ENCODE results near the gene CNDP1. TPM values are rescaled to one million over a fixed set of nuclear protein-coding genes. Genes with fewer than 3 reads are reported as not detected.

The CNDP1 gene
- total and polyA plus RNA-seq, 4 donors: 0.09 to 21.1 (median 5.8) TPM

GRCh38 chr18:74505776-74506175, 28.5 kb upstream of the CNDP1 start:
- no peak overlapping the region for H3K9ac ChIP-seq (ENCODE audit: low read depth in 1 of 2, low read length in 2 of 2)
- DNase-seq (ENCODE audit: low spot score): no peak
- TF ChIP-seq NR2F2 (IDR thresholded peaks at IDR 0.05) (no peak), RXRA (IDR thresholded peaks at IDR 0.05) (no peak), HNF4A (conservative IDR thresholded peaks at IDR 0.05) (no peak), JUND (IDR thresholded peaks at IDR 0.05) (no peak), FOXA1 (IDR thresholded peaks at IDR 0.05) (no peak), REST (IDR thresholded peaks at IDR 0.05) (no peak), FOXA2 (IDR thresholded peaks at IDR 0.05) (no peak)
- TF ChIP-seq, protein P1, sequence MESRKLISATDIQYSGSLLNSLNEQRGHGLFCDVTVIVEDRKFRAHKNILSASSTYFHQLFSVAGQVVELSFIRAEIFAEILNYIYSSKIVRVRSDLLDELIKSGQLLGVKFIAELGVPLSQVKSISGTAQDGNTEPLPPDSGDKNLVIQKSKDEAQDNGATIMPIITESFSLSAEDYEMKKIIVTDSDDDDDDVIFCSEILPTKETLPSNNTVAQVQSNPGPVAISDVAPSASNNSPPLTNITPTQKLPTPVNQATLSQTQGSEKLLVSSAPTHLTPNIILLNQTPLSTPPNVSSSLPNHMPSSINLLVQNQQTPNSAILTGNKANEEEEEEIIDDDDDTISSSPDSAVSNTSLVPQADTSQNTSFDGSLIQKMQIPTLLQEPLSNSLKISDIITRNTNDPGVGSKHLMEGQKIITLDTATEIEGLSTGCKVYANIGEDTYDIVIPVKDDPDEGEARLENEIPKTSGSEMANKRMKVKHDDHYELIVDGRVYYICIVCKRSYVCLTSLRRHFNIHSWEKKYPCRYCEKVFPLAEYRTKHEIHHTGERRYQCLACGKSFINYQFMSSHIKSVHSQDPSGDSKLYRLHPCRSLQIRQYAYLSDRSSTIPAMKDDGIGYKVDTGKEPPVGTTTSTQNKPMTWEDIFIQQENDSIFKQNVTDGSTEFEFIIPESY (IDR thresholded peaks at IDR 0.05): no peak
- TF ChIP-seq, protein P2, sequence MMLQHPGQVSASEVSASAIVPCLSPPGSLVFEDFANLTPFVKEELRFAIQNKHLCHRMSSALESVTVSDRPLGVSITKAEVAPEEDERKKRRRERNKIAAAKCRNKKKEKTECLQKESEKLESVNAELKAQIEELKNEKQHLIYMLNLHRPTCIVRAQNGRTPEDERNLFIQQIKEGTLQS (IDR thresholded peaks at IDR 0.05): no peak
- TF ChIP-seq, protein P3, sequence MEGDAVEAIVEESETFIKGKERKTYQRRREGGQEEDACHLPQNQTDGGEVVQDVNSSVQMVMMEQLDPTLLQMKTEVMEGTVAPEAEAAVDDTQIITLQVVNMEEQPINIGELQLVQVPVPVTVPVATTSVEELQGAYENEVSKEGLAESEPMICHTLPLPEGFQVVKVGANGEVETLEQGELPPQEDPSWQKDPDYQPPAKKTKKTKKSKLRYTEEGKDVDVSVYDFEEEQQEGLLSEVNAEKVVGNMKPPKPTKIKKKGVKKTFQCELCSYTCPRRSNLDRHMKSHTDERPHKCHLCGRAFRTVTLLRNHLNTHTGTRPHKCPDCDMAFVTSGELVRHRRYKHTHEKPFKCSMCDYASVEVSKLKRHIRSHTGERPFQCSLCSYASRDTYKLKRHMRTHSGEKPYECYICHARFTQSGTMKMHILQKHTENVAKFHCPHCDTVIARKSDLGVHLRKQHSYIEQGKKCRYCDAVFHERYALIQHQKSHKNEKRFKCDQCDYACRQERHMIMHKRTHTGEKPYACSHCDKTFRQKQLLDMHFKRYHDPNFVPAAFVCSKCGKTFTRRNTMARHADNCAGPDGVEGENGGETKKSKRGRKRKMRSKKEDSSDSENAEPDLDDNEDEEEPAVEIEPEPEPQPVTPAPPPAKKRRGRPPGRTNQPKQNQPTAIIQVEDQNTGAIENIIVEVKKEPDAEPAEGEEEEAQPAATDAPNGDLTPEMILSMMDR (IDR thresholded peaks at IDR 0.05; ENCODE audit: low read depth, low read length, missing input control): no peak
- 97% methylated on average over 16 of the region's 16 CpGs for WGBS
- H3K4me1 ChIP-seq (ENCODE audit: control insufficient read depth in 4 of 4, insufficient read depth in 4 of 4, low read length in 3 of 4): peaks cover 0 to 10% (median 8%) of the 10 kb centered on the region in 4 donors
- no peaks in the 10 kb centered on the region for H3K27me3 ChIP-seq (ENCODE audit: control insufficient read depth in 4 of 4, insufficient read depth in 4 of 4, low read length in 3 of 4)
- H3K36me3 ChIP-seq (ENCODE audit: control insufficient read depth in 4 of 4, insufficient read depth in 3 of 4, low read depth in 1 of 4, low read length in 3 of 4): peaks cover 38 to 67% (median 53%) of the 10 kb centered on the region in 4 donors
- no peak overlapping the region for H3K4me3 ChIP-seq (ENCODE audit: low read depth in 1 of 3, low read length in 3 of 3)
- no peaks in the 10 kb centered on the region for H3K9me3 ChIP-seq (ENCODE audit: control insufficient read depth in 4 of 4, low read length in 3 of 4)
- H3K27ac ChIP-seq (ENCODE audit: low read depth in 1 of 2, low read length in 2 of 2): no peak overlapping the region

DNA sequence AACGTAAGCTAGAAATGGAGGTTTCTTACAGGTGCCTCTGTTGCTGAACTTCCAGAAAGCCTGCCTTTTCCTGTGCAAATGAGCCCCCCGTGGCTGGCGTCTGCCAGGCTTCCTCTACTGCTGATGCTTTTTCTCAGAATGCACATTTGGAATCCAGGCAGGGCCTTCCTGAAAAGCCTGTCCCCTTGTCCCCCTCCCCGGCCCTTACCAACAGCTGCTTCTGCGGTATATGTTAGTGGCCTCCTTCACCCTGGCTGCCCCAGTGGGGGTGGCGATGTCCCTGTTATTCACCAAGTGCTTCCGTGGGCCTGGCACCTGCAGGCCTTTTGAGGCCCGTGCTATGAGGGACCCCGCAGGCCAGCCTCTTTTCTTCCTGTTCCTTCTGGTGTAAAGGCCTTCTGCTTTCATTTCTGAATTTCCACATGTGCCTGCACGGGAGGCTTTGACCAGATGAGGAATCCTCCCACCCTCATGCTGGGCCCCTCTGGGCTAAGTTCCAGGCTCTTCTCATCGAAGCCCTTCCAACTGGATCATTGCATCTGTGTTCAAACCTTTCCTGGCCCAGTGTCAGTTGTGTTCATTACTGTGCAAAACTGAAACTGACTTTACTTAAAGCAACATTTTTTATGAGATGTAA, 27.7 kb upstream of the CNDP1 start:
- H3K4me1 ChIP-seq (ENCODE audit: control insufficient read depth in 4 of 4, insufficient read depth in 4 of 4, low read length in 3 of 4): peaks cover 0 to 4% (median 2%) of the 10 kb centered on the region in 4 donors
- H3K9ac ChIP-seq (ENCODE audit: low read depth in 1 of 2, low read length in 2 of 2): no peak overlapping the region
- H3K4me3 ChIP-seq (ENCODE audit: low read depth in 1 of 3, low read length in 3 of 3): no peak overlapping the region
- no peak for DNase-seq (ENCODE audit: low spot score)
- no peak for TF ChIP-seq REST (IDR thresholded peaks at IDR 0.05)
- no peak for TF ChIP-seq HNF4G (IDR thresholded peaks at IDR 0.05)
- TF ChIP-seq FOXA1 (IDR thresholded peaks at IDR 0.05): no peak
- no peak for TF ChIP-seq JUND (IDR thresholded peaks at IDR 0.05)
- TF ChIP-seq NR2F2 (IDR thresholded peaks at IDR 0.05): no peak
- H3K27ac ChIP-seq (ENCODE audit: low read depth in 1 of 2, low read length in 2 of 2): no peak overlapping the region
- WGBS: 76% methylated on average over 11 of the region's 11 CpGs
- H3K9me3 ChIP-seq (ENCODE audit: control insufficient read depth in 4 of 4, low read length in 3 of 4): no peaks in the 10 kb centered on the region
- H3K36me3 ChIP-seq (ENCODE audit: control insufficient read depth in 4 of 4, insufficient read depth in 3 of 4, low read depth in 1 of 4, low read length in 3 of 4): peaks cover 40 to 72% (median 55%) of the 10 kb centered on the region in 4 donors
- no peaks in the 10 kb centered on the region for H3K27me3 ChIP-seq (ENCODE audit: control insufficient read depth in 4 of 4, insufficient read depth in 4 of 4, low read length in 3 of 4)
